ENCODE results near the gene OR9A2. TPM values are rescaled to one million over a fixed set of nuclear protein-coding genes. Genes with fewer than 3 reads are reported as not detected.

Gene OR9A2
- total RNA-seq, 4 donors from 2014 or later, result not detected

DNA sequence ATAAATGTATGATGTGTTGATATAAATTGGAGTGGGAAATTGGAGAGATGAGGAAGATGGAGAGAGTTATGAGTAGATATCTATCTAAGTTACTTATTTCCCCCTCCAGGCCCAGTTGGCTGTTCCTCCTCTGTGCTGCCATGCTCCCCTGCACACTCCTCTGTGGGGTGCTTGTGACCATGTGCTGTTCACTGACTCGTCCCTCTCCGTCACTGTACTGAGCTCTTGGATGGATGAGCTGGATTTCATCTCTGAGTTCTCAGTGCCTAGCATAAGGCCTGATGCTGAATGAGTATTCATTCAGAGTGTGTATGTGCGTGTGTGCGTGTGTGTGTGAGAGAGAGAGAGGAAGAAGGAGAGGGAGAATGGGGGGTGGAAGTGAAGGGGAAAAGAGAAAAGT lies 14.5 kb downstream of the OR9A2 start:
- no peak for ATAC-seq
- Histone ChIP-seq H3K27ac (no peak overlapping the region), H3K36me3 (no peaks in the 10 kb centered on the region), H3K4me3 (no peak overlapping the region), H3K4me1 (peaks cover 0 to 14% (median 0%) of the 10 kb centered on the region in 3 donors), H3K9me3 (no peaks in the 10 kb centered on the region), H3K27me3 (peaks cover 2% of the 10 kb centered on the region)
- WGBS, 2 donors (ENCODE audit: low coverage in 1 of 2), result 83% methylated on average over 1 of the region's 4 CpGs; no CpG with 5 or more reads in 1 of the 2 donors
- TF ChIP-seq POLR2AphosphoS5 (IDR thresholded peaks at IDR 0.05) (no peak), CTCF (IDR thresholded peaks at IDR 0.05) (no peak), POLR2A (IDR thresholded peaks at IDR 0.05) (no peak), EP300 (IDR thresholded peaks at IDR 0.05) (no peak)

DNA sequence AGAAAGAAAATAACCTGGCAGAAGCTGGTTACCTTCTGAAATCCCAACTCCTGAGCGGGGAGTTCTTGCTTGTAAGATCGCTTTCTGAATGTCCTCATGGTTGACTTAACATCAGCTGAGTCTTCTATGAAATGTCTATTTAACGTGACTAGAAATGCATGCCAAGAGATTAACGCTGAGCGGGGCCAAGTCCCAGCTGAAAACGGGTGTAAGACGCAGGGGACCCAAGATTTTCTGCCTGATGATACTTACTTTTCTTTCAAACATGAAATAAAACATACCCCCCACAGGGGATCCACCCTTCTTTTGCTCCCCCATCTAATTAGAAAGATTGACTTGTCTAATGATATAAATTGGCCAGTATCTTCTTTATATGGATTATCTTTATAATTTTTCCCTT lies 14.9 kb downstream of the OR9A2 start:
- 72 to 87% methylated on average over 4 to 7 of the region's 7 CpGs for WGBS, 2 donors (ENCODE audit: low coverage in 1 of 2)
- Histone ChIP-seq H3K36me3 (no peaks in the 10 kb centered on the region), H3K9me3 (no peaks in the 10 kb centered on the region), H3K4me1 (peaks cover 0 to 14% (median 0%) of the 10 kb centered on the region in 3 donors), H3K27me3 (peaks cover 6% of the 10 kb centered on the region), H3K27ac (no peak overlapping the region), H3K4me3 (no peak overlapping the region)
- TF ChIP-seq POLR2AphosphoS5 (IDR thresholded peaks at IDR 0.05) (no peak), EP300 (IDR thresholded peaks at IDR 0.05) (no peak), CTCF (IDR thresholded peaks at IDR 0.05) (no peak), POLR2A (IDR thresholded peaks at IDR 0.05) (no peak)
- ATAC-seq, result no peak

DNA sequence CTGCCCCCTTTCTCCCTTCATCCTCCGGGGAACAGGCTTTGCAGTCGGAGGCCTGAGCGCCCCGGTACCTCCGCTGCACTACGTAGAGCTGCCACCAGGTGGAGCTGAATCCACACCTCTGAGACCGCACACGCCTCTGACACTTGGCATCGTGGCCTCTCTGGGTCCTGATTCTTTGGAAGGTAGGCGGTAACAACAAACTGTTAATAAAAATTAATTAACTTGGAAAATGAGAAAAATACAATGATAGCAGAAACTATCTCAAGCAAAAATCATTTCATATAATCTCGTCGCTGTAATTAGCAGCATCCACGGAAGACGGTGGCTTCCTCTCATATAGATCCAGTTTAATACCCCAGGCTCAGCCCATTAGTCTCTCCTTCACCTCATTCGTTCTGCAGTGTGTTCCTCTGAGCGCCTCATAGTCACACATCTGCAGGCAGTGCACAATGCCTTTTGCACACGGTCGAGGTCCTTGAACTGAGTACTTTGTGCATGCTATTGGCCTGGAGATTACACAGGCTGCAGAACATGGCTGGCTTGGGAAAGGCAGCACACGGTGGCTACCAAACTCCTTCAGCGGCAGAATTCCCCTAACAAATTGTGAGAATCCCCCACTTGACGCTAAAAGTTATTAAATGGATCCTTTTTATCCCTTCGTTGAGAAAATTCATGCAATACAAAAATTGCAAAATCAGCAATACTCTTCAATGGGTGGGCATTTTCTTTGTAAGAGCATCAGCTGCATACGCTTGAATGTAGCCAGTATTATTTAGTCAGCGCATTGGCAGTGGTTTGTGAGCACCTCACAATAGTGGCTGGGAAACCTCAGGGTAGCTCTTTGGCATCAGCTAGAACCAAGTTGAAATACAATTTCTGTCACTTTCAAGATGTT lies 18.7 kb downstream of the OR9A2 start:
- Histone ChIP-seq H3K36me3 (no peaks in the 10 kb centered on the region), H3K4me1 (peaks cover 0 to 1% (median 0%) of the 10 kb centered on the region in 3 donors), H3K9me3 (no peaks in the 10 kb centered on the region), H3K27ac (no peak overlapping the region), H3K4me3 (no peak overlapping the region), H3K27me3 (peaks cover 6% of the 10 kb centered on the region)
- peak; percentile 85 for ATAC-seq
- 53 to 64% methylated on average over 14 of the region's 24 CpGs for WGBS, 2 donors (ENCODE audit: low coverage in 1 of 2)
- TF ChIP-seq POLR2A (IDR thresholded peaks at IDR 0.05), result no peak
- no peak for TF ChIP-seq POLR2AphosphoS5 (IDR thresholded peaks at IDR 0.05)
- TF ChIP-seq CTCF (IDR thresholded peaks at IDR 0.05), result peak; percentile 90 to 97 (median 94)
- no peak for TF ChIP-seq EP300 (IDR thresholded peaks at IDR 0.05)

DNA sequence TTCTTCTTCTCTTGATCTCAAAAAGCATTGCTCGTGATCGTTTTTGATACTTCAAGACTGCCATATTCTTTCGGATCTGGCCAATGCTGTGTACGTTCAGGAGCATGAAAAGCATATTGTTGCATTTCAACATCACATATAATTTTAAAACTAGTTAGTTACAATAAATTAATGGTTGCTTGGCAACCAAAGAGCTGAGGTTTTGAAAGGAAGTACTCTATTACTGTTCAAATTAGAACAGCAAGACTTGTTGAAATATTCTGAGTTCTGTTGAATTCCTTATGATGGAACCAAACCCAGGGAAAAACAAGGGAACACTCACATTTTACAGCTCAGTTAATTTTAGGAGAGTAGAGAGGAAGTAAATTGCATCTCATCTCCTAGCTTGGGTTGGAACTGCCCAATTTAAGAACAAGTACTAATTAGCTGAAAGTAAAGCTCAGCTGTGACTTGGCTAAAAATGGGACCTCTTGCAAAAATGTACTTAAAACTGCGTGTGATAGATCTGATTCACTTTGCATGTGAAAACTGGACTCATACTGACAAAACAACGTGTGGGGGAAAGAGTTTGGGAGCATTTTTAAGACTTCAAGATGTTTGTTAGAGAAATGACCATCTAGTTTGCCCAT lies 21.2 kb downstream of the OR9A2 start:
- H3K9me3 ChIP-seq, result peaks cover 0 to 12% (median 0%) of the 10 kb centered on the region in 3 donors
- no peaks in the 10 kb centered on the region for H3K36me3 ChIP-seq
- H3K4me1 ChIP-seq, result no peaks in the 10 kb centered on the region
- H3K4me3 ChIP-seq, result no peak overlapping the region
- peaks cover 6% of the 10 kb centered on the region for H3K27me3 ChIP-seq
- 58 to 59% methylated on average over 5 to 6 of the region's 6 CpGs for WGBS, 2 donors (ENCODE audit: low coverage in 1 of 2)
- TF ChIP-seq POLR2AphosphoS5 (IDR thresholded peaks at IDR 0.05) (no peak), POLR2A (IDR thresholded peaks at IDR 0.05) (no peak), EP300 (IDR thresholded peaks at IDR 0.05) (no peak), CTCF (IDR thresholded peaks at IDR 0.05) (no peak)
- ATAC-seq, result no peak
- H3K27ac ChIP-seq, result no peak overlapping the region

Data from gastroesophageal sphincter (tissue), 4 donors.